Eye (tissue), 1 donor: ENCODE results near the gene PLEKHG3.
"Not testable (repeated sequence)": the region's sequence is repeated elsewhere in the genome, so short reads cannot be mapped to it uniquely, and the experiment has no call there.

Experiments
- DNase-seq: peaks from one replicate; pipeline ENCODE4 v3.0.0-alpha.2; 2015

The PLEKHG3 gene

DNA sequence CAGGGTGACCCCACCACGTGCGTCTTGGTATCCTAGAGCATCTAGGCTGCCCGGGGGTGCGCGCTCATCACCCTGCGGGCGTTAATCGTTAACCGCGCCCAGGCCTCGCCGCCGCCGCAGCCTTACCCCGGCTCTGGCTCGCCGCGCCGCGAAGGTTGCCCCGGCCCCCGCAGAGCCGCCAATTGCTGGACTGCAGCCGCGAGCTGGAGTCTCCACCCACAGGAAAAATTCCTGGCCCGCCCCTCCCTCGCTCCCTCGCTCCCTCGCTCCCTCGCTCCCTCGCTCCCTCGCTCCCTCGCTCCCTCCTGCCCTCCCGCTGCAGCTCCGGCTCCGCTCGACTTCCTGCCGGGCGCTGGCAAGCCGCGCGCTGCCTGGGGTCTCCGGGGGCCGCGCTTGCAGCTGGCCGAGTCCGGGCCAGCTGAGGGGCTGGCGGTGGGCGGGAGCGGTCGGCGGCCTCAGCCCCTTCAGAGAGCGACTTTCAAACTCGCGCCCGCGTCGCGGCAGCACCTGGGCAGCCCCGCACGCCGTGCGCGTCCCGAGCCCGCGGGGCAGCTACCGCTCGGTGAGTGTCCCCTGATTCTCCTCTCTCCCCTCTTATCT, at the start of gene PLEKHG3:
PLEKHG3 (plus strand) TSS at position 282 of the 600 bp plus-strand sequence. CDS start 23,208 bp downstream, outside the sequence.
- peak; percentile 91 for DNase-seq

DNA sequence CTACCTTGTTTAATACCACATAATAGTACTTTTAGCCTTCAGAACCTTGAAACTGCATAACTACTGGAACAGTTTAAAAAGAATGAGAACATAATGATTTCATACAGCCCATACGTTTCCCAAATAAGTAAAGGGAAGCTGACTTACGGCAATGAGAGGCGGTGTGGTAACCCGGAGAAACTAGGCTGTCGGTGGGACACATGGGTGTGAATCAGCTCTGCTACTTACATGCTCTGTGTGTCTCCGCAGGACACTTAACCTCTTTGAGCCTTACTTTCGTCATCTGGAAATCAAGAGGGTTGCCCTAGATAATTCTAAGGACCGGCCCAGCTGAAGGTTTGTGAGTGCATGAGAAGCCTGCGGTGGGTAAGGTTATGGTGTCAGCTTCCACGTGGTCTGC, 49.3 kb upstream of the PLEKHG3 start:
- no peak for DNase-seq

DNA sequence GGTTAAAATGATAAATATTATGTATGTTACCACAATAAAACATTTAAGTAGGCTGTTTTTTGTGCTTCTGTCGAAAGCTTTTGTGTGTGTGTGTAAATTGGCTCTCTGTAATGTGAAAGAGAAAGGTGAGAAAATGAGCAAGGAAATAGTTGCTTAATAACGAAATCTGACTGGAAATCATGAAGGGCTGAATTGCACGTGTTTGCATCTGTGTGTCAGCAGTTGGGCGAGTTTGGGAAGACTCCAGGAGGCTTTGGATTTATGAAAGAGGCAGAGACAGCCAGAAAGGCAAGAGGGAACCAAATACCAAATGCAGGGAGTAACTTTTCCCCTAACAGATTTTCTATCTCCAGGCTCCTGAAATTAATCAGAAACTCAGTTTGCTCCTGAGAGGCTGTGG, 47.2 kb upstream of the PLEKHG3 start:
- DNase-seq: no peak

DNA sequence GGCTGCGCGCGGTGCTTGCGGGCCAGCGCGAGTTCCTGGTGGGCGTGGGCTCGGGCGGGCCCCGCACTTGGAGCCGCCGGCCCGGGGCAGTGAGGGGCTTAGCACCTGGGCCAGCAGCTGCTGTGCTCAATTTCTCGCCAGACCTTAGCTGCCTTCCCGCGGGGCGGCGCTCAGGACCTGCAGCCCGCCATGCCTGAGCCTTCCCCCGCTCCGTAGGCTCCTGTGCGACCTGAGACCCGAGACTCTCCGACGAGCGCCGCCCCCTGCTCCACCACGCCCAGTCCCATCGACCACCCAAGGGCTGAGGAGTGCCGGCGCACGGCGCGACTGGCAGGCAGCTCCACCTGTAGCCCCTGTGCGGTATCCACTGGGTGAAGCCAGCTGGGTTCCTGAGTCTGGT, 46.0 kb upstream of the PLEKHG3 start:
- no peak for DNase-seq

DNA sequence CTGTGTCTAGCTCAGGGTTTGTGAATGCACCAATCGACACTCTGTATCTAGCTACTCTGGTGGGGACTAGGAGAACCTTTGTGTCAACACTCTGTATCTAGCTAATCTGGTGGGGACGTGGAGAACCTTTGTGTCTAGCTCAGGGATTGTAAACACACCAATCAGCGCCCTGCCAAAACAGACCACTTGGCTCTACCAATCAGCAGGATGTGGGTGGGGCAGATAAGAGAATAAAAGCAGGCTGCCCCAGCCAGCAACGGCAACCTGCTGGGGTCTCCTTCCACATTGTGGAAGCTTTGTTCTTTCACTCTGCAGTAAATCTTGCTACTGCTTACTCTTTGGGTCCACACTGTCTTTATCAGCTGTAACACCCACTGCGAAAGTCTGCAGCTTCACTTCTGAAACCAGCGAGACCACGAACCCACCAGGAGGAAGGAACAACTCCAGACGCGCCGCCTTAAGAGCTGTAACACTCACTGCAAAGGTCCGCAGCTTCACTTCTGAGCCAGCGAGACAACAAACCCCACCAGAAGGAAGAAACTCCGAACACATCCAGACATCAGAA, 45.4 kb upstream of the PLEKHG3 start:
- DNase-seq: not testable (repeated sequence)

DNA sequence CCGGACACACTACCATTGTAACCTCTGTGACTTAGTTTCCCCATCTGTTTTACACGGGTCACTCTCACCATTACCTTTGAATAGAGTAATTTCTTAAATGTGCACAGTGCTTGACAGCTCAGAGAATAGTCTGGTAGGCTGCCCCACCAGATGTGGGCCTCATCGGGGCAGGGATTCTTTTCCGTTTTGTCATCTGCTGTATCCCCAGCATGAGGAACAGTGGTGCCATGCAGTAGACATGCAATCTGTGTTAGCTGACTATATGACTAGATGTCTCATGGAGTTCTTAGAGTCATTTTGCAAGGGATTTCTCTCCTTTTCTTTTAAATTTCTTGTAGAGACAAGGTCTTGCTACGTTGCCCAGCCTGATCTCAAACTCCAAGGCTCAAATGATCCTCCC, 44.9 kb upstream of the PLEKHG3 start:
- no peak for DNase-seq

DNA sequence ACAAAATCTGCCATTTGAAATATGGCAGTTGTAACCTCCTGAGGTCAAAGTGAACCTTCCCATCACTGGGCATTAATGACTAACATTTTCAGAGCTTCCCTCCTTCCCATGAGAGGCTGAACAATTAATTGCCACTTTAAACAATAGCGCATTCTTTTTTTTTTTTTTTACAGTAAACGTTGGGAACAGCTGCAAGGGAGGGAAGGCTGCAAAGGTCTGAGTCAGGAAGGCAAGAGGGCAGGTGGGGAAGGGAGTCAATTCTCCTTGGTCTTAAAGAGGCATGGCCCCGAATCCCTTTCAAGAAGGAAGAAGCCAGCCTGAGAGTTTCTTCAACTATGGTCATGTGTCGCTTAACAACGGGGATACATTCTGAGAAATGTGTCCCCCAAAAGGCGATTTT, 41.0 kb upstream of the PLEKHG3 start:
- DNase-seq: peak; percentile 5

DNA sequence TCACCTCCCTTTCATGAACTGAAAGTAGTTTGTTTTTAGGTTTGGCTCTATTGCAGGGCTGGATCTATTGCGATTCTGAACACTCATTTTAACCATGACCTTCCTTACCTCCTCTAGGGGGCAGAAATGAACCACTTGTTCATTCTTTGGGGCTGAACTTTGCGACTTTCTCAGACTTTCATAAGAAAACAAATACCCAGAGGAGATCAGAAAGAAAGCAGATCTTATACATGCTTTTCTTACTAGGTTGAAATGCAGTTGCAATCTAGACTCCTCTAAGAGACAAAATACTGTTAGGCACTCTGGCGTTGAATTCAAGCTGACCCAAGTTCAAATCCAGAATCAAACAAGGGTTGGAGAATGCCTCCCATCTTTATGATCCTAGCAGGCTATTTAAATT, 32.6 kb upstream of the PLEKHG3 start:
- DNase-seq: peak; percentile 86

DNA sequence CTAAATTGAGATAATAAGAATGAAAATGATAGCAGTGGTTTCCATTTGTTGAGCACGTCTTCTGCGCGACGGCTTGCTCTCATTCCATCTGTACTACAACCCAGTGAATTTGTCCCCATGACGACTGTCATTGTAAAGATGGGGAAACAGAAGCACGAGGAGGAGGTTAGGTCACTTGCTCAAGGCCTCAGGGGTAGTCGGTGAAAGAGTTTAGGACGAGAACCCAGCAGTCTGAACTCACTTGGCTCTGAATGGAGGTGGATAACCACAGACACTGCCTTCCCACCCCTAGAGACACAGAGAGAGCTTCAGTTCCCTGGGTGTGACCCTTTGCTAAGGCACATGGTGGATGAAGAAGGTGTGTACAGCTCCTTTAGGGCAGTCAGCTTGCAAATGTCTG, 30.9 kb upstream of the PLEKHG3 start:
- no peak for DNase-seq

DNA sequence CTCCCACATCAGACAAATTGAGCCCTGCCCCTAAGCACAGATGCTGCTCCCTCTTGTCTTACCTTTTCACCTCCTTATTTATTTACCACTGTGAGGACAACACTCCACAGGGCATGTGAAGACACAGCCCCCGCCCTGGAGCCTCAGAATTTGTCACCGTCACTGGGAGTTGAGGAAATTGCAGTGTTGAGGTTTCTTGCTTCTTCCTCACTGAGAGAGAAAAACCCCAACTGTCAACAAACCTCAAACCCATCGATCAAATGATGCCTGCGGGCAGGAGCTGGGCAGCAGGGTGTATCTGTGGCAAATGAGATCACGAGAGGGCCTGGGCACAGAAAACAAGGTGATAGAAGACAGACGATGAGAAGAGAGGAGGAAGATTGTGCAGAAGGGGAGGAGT, 30.5 kb upstream of the PLEKHG3 start:
- DNase-seq: no peak

DNA sequence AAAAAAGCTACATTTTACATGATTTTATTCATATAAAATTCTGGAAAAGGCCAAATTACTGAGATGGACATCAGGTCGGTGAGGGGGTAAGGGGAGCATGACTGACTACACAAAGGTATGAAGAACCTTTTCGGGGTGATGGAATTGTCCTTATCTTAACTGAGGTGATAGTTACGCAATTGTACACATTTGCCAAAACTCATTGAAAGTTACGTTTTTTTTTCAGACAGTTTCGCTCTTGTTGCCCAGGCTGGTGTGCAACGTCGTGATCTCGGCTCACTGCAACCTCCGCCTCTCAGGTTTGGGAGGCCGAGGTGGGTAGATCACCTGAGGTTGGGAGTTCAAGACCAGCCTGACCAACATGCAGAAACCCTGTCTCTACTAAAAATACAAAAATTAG, 29.4 kb upstream of the PLEKHG3 start:
- no peak for DNase-seq

DNA sequence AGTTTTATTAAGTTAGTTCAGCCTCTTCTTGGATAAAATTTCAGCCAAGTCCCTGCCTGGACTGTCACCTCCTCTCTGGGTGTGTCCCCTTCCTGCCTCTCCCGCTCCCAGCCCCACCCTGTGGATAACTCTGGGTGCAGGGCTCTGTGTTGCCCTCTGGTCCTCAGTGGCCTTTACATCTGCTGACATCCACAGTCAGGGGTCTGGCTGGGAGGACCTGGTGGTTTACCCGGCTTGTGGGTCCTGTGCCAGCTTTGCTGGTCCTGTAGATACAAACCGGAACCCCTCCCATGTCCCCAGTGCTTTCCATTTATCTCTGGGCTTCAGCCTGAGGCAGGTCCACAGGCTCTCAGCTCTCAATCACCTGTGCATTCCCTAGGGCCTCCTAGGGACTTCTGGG, 28.9 kb upstream of the PLEKHG3 start:
- DNase-seq: no peak

DNA sequence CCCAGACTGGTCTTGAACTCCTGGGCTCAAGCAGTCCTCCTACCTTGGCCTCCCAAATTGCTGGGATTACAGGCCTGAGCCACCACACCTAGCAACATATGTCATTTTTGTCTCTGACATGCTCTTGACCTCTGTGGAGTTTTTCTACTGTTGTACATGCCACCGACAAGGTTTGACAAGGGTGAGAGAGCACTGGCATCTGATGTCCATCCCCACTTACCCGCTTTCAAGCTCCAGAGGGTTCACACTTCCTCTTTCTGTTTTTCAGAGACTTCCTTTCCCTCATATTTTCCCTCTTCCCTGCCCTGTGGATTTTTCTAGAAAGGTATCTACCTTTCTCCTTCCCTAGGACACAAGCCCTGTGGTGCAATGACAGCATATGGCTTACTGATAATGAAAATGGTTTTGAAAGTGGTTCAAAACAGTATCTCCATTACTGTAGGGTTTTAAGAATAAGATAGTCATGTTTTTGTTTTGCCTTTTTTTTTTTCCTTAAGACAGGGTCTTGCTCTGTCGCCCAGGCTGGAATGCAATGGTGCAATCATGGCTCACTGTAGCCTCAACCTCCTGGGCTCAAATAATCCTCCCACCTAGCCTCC, 27.7 kb upstream of the PLEKHG3 start:
- DNase-seq: no peak

DNA sequence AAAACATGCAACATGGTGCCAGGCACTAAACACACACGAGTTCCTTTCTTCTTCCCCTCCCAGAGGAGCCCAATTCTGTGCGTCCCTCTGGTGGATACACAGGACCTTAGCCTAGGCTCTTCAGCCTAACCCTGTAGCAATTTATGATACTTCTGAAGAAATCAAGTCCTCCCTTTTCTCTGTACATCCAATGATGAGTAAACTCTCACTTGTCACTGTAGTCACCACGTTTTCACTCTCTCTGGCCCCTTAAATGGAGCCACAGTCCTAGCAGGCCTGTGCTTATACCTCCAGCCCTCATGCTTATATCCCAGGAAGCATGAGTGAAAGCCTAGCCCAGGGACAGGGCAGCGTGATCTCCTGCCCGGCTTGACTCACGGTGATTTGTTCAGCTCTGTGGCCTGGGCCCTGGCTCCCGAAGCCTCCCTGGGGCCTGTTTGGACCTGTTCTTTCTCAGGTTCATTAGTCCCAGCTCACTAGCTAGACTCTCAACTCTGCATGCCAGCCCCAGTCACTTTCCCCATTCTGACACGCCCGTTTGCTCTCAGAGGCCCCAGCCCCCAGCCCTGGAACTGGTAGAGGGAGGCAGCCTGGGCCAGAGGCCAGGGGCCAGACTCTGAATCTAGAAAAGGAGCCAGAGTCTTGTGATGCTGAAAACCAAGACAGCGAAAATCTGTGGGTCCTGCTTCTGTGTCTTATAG, 24.1 kb upstream of the PLEKHG3 start:
- DNase-seq: peak; percentile 28

DNA sequence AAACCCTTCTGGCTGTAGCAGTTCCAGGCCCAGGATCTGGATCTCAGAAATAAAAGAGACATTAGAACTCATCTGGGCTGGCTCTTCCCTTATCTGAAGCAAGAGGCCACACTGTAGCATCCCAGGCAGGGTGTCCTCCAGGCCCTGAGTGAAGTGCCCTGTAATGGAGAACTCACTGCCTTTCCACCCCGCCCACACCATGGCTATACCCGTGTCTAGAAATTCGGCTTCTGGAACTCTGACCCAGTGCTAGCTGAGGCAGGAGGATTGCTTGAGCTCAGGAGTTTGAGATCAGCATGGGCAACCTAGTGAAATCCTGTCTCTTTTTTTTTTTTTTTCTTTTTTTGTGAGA, 23.5 kb upstream of the PLEKHG3 start:
- DNase-seq: no peak

DNA sequence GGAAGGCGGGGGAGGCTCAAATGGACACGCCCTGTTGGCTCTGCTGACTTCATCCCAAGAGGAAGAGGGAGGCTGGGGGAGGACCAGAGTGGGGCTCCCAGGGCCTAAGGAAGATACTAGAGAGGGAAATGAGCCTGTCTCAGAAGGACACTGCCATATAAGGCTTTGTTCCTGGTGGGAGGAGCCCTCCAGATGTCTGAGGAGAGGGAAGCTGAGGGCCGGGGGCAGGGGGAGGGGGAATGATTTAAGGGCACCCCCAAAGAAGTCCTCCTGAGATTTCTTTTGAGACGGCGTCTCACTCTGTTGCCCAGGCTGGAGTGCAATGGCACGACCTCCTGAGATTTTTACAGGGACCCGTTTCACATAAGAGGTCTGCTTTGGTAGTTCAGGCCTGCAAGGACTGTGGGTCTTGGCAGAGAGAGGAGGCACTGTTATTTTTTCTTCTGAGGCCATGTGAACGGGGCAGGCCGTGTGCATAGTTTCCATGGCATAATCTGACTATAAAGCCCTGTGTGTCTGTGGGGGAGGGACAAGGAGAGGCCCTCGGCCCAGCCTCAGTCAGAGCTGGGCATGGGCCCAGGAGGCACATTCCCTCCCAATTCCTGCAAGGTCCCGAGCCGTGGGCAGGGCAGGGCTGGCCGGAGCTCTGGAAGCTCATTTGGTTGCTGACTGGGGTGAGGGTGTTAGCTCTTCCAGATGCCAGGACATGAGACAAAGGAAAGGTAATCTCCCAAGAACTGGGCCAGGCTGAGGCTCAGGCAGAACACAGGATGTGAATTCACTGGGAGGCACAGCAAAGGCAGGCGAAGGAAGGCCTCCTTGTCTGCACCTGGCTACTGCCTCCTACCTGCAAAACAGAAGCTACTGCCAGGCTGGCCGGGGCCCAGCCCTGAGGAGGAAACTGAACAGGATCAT, 22.2 kb upstream of the PLEKHG3 start:
- DNase-seq: peak; percentile 72

DNA sequence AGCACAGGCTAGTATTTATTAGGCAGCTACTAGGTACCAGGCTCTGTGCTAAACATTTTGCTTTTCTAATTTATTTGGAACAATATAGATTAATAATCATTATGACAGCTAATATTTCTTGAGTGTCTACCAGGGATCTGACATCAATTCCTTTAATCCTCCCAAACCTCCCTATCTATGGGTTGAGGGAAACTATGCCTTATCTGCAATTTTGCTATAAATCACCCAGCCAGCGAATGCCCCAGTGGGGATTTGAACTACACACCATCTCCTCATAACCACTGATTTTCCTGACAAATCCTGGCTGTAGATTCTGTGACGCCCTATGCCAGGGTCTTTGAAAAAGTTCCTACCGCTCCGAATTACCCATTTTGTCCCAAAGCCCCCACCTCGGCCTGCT, 21.4 kb upstream of the PLEKHG3 start:
- no peak for DNase-seq

DNA sequence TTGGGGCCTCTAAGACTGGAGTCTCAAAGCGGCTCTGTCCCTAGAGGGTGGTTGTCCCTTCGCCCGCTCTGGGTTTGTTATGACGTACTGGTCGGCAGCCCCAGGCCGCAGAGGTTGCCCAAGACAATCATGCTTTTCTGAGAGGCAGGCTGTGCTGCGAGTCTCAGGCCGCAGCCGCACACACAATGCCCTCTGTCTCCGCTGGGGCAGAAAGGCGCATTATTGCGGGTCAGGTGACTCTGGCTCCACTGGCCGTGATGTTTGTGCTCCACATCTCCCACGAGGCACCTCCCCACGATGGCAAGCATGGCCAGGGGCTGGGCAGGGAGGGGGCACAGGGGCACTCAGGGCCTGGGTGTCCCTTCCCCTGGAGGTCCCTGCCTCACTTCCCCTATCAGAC, 21.0 kb upstream of the PLEKHG3 start:
- peak; percentile 83 for DNase-seq

DNA sequence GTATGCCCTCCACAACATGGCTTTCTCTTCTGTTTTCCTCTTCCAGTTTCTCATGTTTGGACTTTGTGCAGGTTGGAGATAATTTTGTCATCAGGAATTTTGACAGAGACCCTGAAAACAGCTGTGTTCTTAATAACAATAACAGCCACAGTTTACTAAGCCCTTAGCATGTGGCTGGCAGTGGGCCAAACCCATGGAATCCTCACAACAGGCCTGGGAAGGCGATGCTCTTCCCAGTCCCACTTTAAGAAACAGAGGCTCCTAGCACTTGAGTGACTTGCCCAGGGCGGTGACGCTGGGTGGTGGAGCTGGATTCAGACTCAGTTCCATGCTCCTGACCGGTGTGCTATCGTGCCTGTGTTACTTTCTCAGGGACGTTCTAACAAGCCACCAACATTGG, 20.1 kb upstream of the PLEKHG3 start:
- DNase-seq: peak; percentile 68

DNA sequence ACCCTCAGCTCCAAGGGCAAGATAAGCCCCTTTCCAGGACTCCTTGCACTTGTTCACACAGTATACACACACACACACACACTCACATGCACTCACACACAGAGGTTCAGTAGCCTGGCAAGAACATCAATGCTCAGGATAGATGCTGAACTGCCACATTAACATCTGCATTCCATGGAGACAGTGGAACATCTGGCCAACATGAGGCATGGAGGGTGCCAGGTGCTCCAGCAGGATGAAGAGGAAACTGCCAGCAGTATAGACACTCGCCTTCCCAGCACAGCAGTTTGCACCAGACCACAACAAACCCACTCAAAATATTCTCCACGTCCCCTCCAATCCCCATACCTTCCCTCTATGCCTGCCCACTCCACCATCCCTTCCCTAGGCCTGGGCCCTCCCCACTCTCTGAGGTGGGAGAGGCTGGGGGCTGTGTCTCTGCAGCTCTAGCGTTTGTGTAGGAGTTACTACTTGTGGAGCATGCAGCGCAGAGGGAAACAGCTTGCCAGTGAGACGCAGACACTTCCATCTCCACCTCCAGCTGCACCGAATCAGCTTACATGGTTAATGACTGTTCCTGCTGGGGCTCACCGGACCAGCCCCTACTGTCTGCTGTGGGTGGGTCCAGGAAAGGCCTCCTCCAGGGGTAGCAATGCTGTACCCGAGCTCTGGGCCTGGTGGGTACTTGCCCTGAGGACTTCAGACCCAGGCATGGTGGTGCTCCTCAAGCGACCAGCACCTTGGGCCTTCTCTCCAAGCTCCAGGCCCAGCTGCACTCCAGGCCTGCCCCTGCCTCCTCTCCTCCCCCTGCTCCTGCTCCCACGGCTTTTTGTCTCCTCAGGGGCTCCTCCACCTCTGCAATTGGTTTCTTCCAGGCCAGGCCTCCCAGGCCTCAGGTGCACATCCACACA, 18.6 kb upstream of the PLEKHG3 start:
- DNase-seq: no peak

DNA sequence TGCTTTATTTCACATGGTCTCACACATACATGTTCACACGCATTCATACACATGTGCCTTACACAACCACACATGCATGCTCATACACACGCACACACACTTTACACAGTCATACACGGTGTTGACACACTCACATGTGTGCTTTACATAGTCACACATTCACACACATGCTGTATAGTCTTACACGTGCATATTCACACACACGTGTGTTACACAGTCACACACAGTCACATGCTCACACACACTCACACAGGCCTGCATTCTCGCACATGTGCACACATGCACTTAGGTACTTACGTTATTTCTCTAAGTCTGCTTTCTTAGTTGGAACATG, 18.0 kb upstream of the PLEKHG3 start:
- DNase-seq: no peak

DNA sequence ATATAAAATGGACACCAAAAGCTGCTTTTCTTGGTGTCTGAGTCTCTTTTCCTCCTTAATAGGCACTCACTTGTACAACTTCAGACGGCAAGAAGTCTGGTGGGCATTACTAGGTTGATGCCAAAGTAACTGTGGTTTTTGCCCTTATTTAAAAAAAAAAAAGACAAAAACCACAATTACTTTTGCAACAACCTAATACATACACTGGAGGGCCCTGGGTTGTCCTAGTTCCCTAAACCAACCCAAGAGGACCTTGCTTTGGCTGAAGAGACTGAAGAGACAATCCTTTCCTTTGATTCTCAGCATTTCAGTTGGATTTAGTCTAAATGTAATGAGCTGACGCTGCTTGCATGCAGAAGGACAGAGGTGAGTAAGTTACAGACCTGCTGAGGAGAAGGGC, 16.2 kb upstream of the PLEKHG3 start:
- DNase-seq: no peak
